ENCODE measurements around the gene ATL2. TPM values are rescaled to one million over a fixed set of nuclear protein-coding genes. Genes with fewer than 3 reads are reported as not detected.

ATL2 gene
- polyA plus RNA-seq, 4 donors: 44.9 to 68.7 (median 64.8) TPM

GRCh38 chr2:38255211-38255610, 121.9 kb downstream of the ATL2 start:
- no peak for DNase-seq (ENCODE audit: low read depth in 4 of 4, low spot score in 3 of 4)

- DNase-seq (ENCODE audit: low read depth in 4 of 4, low spot score in 3 of 4): no peak
These were observed 122.3 kb downstream of the ATL2 start for GRCh38 chr2:38254796-38255195.

GRCh38 chr2:38251940-38252339, 125.1 kb downstream of the ATL2 start:
- no peak for DNase-seq (ENCODE audit: low read depth in 4 of 4, low spot score in 3 of 4)

DNA sequence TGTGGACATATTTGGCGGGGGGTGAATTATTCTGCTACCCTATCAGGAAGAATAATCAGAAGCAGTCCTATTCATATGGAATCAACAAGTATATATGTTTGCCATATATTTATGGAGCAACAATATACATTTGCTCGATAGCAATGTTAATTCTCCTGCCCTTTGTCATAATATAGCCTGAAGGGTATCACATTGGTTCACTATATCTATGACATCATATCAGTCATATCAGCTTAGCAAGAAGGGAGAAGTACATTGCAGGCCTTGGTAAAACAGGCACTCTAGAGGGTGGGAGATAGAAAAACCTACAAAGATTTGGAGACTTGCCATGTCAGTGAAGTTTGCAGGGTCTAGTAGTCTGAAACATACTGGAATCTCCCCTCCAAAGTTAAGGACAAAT, 128.4 kb downstream of the ATL2 start:
- no peak for DNase-seq (ENCODE audit: low read depth in 4 of 4, low spot score in 3 of 4)

- peak in 3 of 4 donors; percentile 57 to 71 (median 64) for DNase-seq (ENCODE audit: low read depth in 4 of 4, low spot score in 3 of 4)
These were observed 128.8 kb downstream of the ATL2 start for GRCh38 chr2:38248255-38248654.

DNA sequence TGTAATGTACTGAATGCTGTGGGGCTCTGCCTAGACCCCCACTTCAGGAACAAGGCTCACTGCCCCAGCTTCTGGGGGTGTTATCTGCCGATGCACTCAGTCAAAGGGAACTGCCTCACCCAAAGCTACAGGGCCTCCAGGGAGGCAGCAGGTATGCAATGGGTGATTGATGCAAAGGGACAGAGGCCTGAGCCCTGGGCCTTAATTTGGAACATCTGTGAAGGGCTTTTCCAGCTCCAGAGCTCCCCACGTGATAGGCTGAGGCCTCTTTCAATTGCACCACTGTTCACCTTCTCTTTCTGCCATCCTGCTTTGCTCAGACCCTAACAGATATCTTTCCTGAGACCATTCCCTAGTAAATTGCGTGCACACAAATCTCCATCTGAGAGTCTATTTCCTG, 131.0 kb downstream of the ATL2 start:
- no peak for DNase-seq (ENCODE audit: low read depth in 4 of 4, low spot score in 3 of 4)

- peak in 1 of 4 donors; percentile 32 for DNase-seq (ENCODE audit: low read depth in 4 of 4, low spot score in 3 of 4)
These were observed 131.9 kb downstream of the ATL2 start for GRCh38 chr2:38245114-38245641.

DNA sequence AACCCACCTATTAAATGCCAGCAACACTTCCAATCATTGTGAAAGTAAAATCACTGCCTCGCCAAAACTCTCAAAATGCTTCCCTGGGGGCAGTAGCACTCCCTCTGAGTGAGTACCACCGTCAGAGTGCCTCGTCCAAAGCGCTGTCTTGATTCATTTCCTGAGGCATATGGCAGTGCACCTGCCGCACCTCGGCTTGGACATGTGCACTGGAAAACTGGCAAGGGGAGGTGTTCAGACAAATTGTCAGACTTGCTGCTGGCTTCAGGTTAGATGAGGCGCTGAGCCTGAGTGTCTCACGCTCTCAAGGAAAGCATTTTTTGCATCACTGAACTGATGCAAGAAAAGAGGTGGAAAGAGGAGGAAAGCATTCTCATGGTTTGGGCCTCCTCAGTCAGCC, 132.8 kb downstream of the ATL2 start:
- DNase-seq (ENCODE audit: low read depth in 4 of 4, low spot score in 3 of 4): no peak

Other genes with a start within 250 kb of the ATL2 start
- 10 to 100 TPM; 68.6 to 82.0 (median 78.3) TPM for gene HNRNPLL, start 225.7 kb upstream of the ATL2 start, polyA plus RNA-seq (ENCODE audit: insufficient read length in 4 of 4)

All from left renal pelvis (tissue), 4 donors.